Measurements from ENCODE around the gene KIF6. TPM values are rescaled to one million over a fixed set of nuclear protein-coding genes. Genes with fewer than 3 reads are reported as not detected.
A peak's percentile ranks its signal among the peaks of the same experiment; 100 is the strongest.

Gene KIF6
- total RNA-seq, 1 donor from 2014 or later, result not detected

- no peak for TF ChIP-seq CTCF (IDR thresholded peaks at IDR 0.05; ENCODE audit: insufficient read depth, low read length, severe bottlenecking)
- FAIRE-seq (no peak), DNase-seq (ENCODE audit: low read depth) (no peak)
- peaks cover 3% of the 10 kb centered on the region for H3K27me3 ChIP-seq (ENCODE audit: control insufficient read depth, insufficient read depth, low read length)
- no peak overlapping the region for H3K4me3 ChIP-seq (ENCODE audit: low read depth, low read length)
- H3K36me3 ChIP-seq (ENCODE audit: control insufficient read depth, insufficient read depth, low read length), result no peaks in the 10 kb centered on the region
Observed at GRCh38 chr6:39638126-39638822, 86.9 kb downstream of the KIF6 start.

GRCh38 chr6:39634646-39635341 is 90.4 kb downstream of the KIF6 start:
- Histone ChIP-seq H3K36me3 (ENCODE audit: control insufficient read depth, insufficient read depth, low read length) (no peaks in the 10 kb centered on the region), H3K4me3 (ENCODE audit: low read depth, low read length) (no peak overlapping the region), H3K27me3 (ENCODE audit: control insufficient read depth, insufficient read depth, low read length) (peaks cover 3% of the 10 kb centered on the region)
- TF ChIP-seq CTCF (IDR thresholded peaks at IDR 0.05; ENCODE audit: insufficient read depth, low read length, severe bottlenecking), result no peak
- no peak for FAIRE-seq
- no peak for DNase-seq (ENCODE audit: low read depth)

GRCh38 chr6:39625209-39625608 is 100.0 kb downstream of the KIF6 start:
- DNase-seq (ENCODE audit: low read depth) (no peak), FAIRE-seq (no peak)
- no peak overlapping the region for H3K4me3 ChIP-seq (ENCODE audit: low read depth, low read length)
- H3K36me3 ChIP-seq (ENCODE audit: control insufficient read depth, insufficient read depth, low read length), result no peaks in the 10 kb centered on the region
- TF ChIP-seq CTCF (IDR thresholded peaks at IDR 0.05; ENCODE audit: insufficient read depth, low read length, severe bottlenecking), result no peak
- no peaks in the 10 kb centered on the region for H3K27me3 ChIP-seq (ENCODE audit: control insufficient read depth, insufficient read depth, low read length)

GRCh38 chr6:39623750-39624149 is 101.5 kb downstream of the KIF6 start:
- FAIRE-seq (peak; percentile 18), DNase-seq (ENCODE audit: low read depth) (no peak)
- no peaks in the 10 kb centered on the region for H3K27me3 ChIP-seq (ENCODE audit: control insufficient read depth, insufficient read depth, low read length)
- no peak overlapping the region for H3K4me3 ChIP-seq (ENCODE audit: low read depth, low read length)
- no peaks in the 10 kb centered on the region for H3K36me3 ChIP-seq (ENCODE audit: control insufficient read depth, insufficient read depth, low read length)
- TF ChIP-seq CTCF (IDR thresholded peaks at IDR 0.05; ENCODE audit: insufficient read depth, low read length, severe bottlenecking), result no peak

- no peak for DNase-seq (ENCODE audit: low read depth)
- Histone ChIP-seq H3K27me3 (ENCODE audit: control insufficient read depth, insufficient read depth, low read length) (no peaks in the 10 kb centered on the region), H3K4me3 (ENCODE audit: low read depth, low read length) (no peak overlapping the region), H3K36me3 (ENCODE audit: control insufficient read depth, insufficient read depth, low read length) (no peaks in the 10 kb centered on the region)
- FAIRE-seq, result no peak
- no peak for TF ChIP-seq CTCF (IDR thresholded peaks at IDR 0.05; ENCODE audit: insufficient read depth, low read length, severe bottlenecking)
Observed at GRCh38 chr6:39617520-39617919, 107.7 kb downstream of the KIF6 start.

All from bronchial epithelial cell (primary cell).